Dendritic cell treated with granulocyte-macrophage colony-stimulating factor and Interleukin-4, amounts not matched to agents 40 ng/mL and 50 ng/mL, for 4 days (primary cell): Measurements from ENCODE around the gene SFN.

Source experiments
- H3K27ac Mint-ChIP-seq: one replicate; pipeline ENCODE4 v1.8.0; 2022; ENCODE audit warnings: mild to moderate bottlenecking, mixed read lengths
- H3K27me3 Mint-ChIP-seq: one replicate; pipeline ENCODE4 v1.8.0; 2022; ENCODE audit warnings: mild to moderate bottlenecking, mixed read lengths
- H3K36me3 Mint-ChIP-seq: one replicate; pipeline ENCODE4 v1.8.0; 2022; ENCODE audit warnings: low read depth, mixed read lengths
- H3K4me1 Mint-ChIP-seq: one replicate; pipeline ENCODE4 v1.8.0; 2022; ENCODE audit warnings: low read depth, mixed read lengths
- H3K4me3 Mint-ChIP-seq: one replicate; pipeline ENCODE4 v1.8.0; 2022; ENCODE audit warnings: mild to moderate bottlenecking, moderate library complexity, mixed read lengths
- H3K9me3 Mint-ChIP-seq: one replicate; pipeline ENCODE4 v1.8.0; 2022; ENCODE audit warnings: mixed read lengths
- intact Hi-C: fragments of 100-400 bp; cut with micrococcal nuclease; formaldehyde crosslinking; loops from one replicate; pipeline ENCODE4 v1.15.0; 2022

Gene SFN

DNA sequence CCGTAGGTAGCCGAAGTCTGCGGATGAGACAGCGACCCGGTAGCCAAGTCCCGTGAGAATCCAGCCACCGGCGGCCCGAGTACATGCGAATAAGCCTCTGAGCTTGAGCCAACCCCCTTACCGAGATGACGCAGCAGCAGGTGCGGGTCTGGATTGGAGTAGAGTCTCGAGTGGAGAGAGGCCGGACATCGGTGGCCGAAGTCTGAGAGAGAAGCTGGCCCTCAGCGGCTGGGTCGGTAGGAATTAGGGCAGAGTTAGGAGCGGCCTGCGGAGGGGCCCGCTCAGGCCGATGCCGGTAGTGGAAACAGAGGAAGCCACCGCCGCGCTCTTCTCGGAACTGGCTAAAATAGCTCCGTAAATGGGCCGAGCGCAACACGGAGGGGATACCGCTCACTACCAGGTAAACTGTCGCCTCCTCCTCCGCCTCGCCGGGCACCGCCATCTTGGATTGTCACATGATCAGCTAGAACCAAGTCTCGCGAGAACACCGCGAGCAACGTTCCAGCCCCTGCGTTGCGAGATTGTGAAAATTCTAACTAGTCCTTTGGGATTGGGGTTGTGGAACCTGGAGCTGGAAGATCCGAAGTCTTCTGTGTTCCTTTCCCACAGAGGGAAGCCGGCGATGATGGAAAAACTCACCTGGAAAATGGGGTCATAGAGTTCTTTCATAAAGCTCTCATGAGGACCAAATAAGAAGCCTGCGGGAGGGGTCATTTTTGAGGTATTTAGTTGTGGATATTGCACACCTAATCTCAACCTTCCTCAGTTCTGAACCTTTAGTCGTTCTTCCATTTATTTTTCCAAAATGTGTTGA, 37.3 kb downstream of the SFN start, which contains the start of gene GPATCH3:
TSS of gene GPATCH3 (minus strand) at position 467 of the 814 bp plus-strand sequence. CDS start at position 442, 25 bp downstream.
- Mint-ChIP-seq H3K36me3 (peaks cover 49% of the 10 kb centered on the region), H3K27me3 (peaks cover 3% of the 10 kb centered on the region), H3K4me1 (peaks cover 30% of the 10 kb centered on the region), H3K27ac (peak within 1 kb of the TSS; percentile 91), H3K9me3 (no peaks in the 10 kb centered on the region), H3K4me3 (peak within 1 kb of the TSS; percentile 87)
- intact Hi-C loops, result loop anchor here (1.0 kb wide), 1 partner anchor 21 kb away; the partner anchor contains the start of gene NUDC

- intact Hi-C loops, result loop anchor here (1.0 kb wide), 1 partner anchor 20 kb away; the partner anchor contains the start of gene NUDC
- Mint-ChIP-seq H3K4me3 (peak overlapping the region; percentile 87), H3K27ac (peak overlapping the region; percentile 91), H3K4me1 (peaks cover 30% of the 10 kb centered on the region), H3K9me3 (no peaks in the 10 kb centered on the region), H3K27me3 (peaks cover 3% of the 10 kb centered on the region), H3K36me3 (peaks cover 42% of the 10 kb centered on the region)
Measured at GRCh38 chr1:26900815-26901511, 38.0 kb downstream of the SFN start.

DNA sequence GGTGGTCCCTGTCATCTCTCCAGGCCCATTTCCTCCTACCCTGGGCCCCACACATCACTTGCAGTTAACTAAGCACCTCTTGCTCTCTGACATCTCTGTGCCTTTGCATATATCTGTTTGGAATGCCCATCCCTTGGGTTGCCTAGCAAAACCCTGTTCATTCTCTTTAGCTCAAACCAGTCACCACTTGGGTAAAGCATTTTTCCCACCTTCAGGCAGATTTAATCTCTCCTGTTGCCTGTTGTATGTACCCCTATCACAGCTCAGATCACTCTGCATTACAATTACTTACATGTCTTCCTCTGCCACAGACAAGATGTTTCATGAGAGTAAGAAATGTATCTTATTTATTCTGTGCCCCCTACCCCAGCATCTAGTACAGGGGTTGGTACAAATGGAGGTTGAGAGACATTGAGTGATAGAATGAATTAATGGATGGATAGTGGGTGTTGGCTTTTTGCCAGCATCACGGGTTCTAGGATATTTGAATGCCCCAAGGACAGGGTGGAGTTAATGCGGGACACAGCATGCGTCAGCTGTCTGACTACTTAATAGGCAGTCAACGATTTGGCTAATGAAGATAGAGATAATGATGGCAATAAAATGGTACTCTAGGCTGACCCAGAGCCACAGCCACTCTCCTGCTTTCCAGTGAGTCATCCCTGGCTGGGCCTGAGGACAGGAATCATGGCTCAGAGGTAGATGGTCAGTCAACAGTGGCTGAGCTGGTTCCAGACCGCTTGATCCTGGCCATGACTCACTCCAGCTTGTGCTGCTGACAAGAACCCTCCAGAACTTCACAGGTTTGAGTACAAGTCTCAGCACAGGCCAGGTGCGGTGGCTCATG, 44.3 kb downstream of the SFN start:
- H3K9me3 Mint-ChIP-seq, result no peaks in the 10 kb centered on the region
- peaks cover 2% of the 10 kb centered on the region for H3K27me3 Mint-ChIP-seq
- no peak overlapping the region for H3K4me3 Mint-ChIP-seq
- no peaks in the 10 kb centered on the region for H3K36me3 Mint-ChIP-seq
- H3K4me1 Mint-ChIP-seq, result peaks cover 2% of the 10 kb centered on the region
- no peak overlapping the region for H3K27ac Mint-ChIP-seq
- intact Hi-C loops, result no loop called here

DNA sequence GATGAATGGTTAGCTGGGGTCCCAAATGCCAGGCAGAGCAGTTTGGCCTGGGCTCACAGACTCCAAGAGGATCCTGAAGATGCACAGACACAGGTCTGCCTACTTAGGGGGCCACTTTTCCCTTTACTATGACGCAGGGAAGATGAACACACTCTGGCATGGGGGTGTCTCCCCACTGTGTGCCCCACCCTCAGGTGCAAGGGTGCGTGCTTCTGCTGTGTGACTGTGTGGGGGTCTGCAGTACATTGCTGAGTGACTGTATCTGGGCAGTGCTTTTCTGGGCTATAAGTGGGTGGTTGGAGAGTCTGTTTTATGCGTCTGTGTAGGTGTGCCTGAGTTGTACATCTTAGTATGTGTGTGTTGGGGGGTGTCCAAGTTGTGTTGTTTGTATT, 47.0 kb downstream of the SFN start:
- no peaks in the 10 kb centered on the region for H3K4me1 Mint-ChIP-seq
- no peak overlapping the region for H3K27ac Mint-ChIP-seq
- no peaks in the 10 kb centered on the region for H3K9me3 Mint-ChIP-seq

DNA sequence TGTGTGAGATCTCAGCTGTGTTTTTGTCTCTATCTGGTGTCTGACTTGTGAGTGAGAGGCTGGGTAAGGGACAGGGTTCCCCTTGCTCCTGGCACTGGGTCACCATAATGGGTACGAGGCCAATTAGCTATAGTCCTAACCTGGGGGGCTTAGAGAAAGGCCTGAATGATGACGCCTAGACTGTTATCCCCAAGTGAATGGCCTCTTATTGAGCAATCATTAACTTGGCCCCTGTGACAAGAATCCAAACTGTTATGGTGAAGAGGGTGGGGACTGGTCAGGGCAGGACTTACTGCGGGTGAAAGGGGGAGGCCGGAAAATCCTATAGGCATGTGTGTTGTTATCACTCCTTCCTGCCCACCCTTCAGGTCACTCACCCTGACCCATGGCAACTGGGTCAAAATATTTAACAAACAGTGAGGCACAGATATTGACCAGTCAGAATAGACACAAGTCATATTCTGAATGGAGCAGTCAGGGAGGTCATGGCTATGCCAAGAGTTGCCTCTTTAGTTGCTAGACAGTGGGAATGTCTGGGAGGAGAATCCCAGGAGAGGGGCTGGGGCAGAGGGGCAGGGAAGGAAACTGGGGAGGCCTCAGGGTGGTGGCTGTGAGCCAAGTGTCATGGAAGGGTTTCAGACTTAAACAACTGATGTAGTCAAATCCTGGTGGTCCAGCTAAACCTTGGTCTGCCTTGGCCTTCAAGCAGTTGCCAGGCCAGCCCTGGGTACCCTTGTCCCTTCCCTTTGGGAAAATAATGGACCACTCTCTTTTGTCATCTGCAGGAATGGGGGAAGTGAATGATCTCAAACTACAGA, 47.6 kb downstream of the SFN start:
- Mint-ChIP-seq H3K27ac (no peak overlapping the region), H3K4me3 (no peak overlapping the region), H3K27me3 (peaks cover 2% of the 10 kb centered on the region), H3K4me1 (no peaks in the 10 kb centered on the region), H3K36me3 (no peaks in the 10 kb centered on the region), H3K9me3 (no peaks in the 10 kb centered on the region)
- intact Hi-C loops, result no loop called here

More for the DNA sequence above, 47.0 kb downstream of the SFN start:
- no peak overlapping the region for H3K4me3 Mint-ChIP-seq
- no peaks in the 10 kb centered on the region for H3K36me3 Mint-ChIP-seq
- H3K27me3 Mint-ChIP-seq, result peaks cover 2% of the 10 kb centered on the region
- intact Hi-C loops, result no loop called here

- H3K27ac Mint-ChIP-seq, result no peak overlapping the region
- no peak overlapping the region for H3K4me3 Mint-ChIP-seq
- intact Hi-C loops, result no loop called here
- peaks cover 2% of the 10 kb centered on the region for H3K27me3 Mint-ChIP-seq
- no peaks in the 10 kb centered on the region for H3K4me1 Mint-ChIP-seq
- no peaks in the 10 kb centered on the region for H3K36me3 Mint-ChIP-seq
- H3K9me3 Mint-ChIP-seq, result no peaks in the 10 kb centered on the region
Measured at GRCh38 chr1:26911399-26912146, 48.6 kb downstream of the SFN start.

GRCh38 chr1:26912147-26912490, 49.2 kb downstream of the SFN start:
- intact Hi-C loops, result no loop called here
- no peak overlapping the region for H3K27ac Mint-ChIP-seq
- no peaks in the 10 kb centered on the region for H3K36me3 Mint-ChIP-seq
- no peaks in the 10 kb centered on the region for H3K4me1 Mint-ChIP-seq
- H3K27me3 Mint-ChIP-seq, result no peaks in the 10 kb centered on the region
- H3K9me3 Mint-ChIP-seq, result no peaks in the 10 kb centered on the region
- no peak overlapping the region for H3K4me3 Mint-ChIP-seq

DNA sequence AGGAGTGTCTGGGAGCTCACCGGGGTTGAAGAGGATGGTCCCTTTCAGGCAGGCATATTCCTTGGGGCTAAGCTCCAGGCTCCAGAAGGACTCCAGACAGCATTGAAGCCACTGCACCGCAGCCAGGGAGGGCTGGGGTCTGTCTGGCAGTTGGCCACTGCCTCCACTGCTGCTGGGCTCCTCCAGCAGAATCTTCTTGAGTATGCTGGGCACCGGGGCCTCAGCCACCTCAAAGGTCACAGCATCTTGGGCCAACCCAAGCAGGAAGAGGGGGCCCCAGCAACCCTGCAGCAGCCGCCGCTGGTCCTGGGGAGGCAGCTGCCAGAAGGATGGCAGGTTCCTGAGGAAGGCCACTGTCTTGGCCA, 50.4 kb downstream of the SFN start:
- intact Hi-C loops, result no loop called here
- Mint-ChIP-seq H3K36me3 (no peaks in the 10 kb centered on the region), H3K9me3 (no peaks in the 10 kb centered on the region), H3K27me3 (no peaks in the 10 kb centered on the region), H3K4me1 (no peaks in the 10 kb centered on the region), H3K27ac (no peak overlapping the region), H3K4me3 (no peak overlapping the region)
